Neural crest cell (in vitro differentiated cells): Measurements from ENCODE around the gene PSD. TPM values are rescaled to one million over a fixed set of nuclear protein-coding genes. Genes with fewer than 3 reads are reported as not detected.

Source experiments
- DNase-seq: peaks from one replicate; pipeline ENCODE4 v3.0.0; 2021; ENCODE audit warnings: low read depth, mixed read lengths, low spot score
- H3K27ac Mint-ChIP-seq: one replicate; pipeline ENCODE4 v1.8.0; 2021; ENCODE audit warnings: mild to moderate bottlenecking, mixed read lengths; ENCODE audit not compliant: unreplicated experiment
- H3K27me3 Mint-ChIP-seq: 2 replicates; pipeline ENCODE4 v1.8.0; 2021; ENCODE audit warnings: low read depth, mild to moderate bottlenecking, mixed read lengths
- H3K36me3 Mint-ChIP-seq: 2 replicates; pipeline ENCODE4 v1.8.0; 2021; ENCODE audit warnings: low read depth, mild to moderate bottlenecking, mixed read lengths
- H3K4me1 Mint-ChIP-seq: 2 replicates; pipeline ENCODE4 v1.8.0; 2021; ENCODE audit warnings: mixed read lengths
- H3K4me3 Mint-ChIP-seq: one replicate; pipeline ENCODE4 v1.8.0; 2021; ENCODE audit warnings: mild to moderate bottlenecking, mixed read lengths
- H3K9me3 Mint-ChIP-seq: 2 replicates; pipeline ENCODE4 v1.8.0; 2021; ENCODE audit warnings: mixed read lengths
- total RNA-seq: library from RNA; stranded (reverse); gene quantifications from 2 replicates; pipeline ENCODE4 v1.2.1, GENCODE V29; 2021
- TF ChIP-seq, protein P1 (sequence below): fragments of 200-600 bp; sonication (generic); conservative IDR thresholded peaks from 2 replicates; pipeline ENCODE4 v1.5.0; 2021; ENCODE audit warnings: antibody characterized with exemption, mild to moderate bottlenecking

The PSD gene
- total RNA-seq, 1 donor from 2014 or later: 37.4 TPM

DNA sequence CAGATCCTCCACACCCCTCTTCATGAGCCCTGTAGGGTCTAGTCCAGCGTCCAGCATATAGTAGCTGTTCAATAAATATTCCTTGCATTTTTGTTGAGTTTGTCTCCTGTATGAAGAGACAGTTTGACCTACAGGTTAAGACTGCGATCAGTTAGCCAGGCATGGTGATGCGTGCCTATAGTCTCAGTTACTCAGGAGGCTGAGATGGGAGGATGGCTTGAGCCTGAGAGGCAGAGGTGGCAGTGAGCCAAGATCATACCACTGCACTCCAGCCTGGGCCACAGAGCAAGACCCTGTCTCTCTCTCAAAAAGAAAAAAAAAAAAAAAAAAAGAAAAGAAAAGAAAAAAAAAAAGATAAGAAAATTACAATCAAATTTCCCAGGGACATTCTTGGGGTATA, 18.9 kb upstream of the PSD start:
- peaks cover 43% of the 10 kb centered on the region for H3K4me1 Mint-ChIP-seq
- DNase-seq: no peak
- peaks cover 10% of the 10 kb centered on the region for H3K27me3 Mint-ChIP-seq
- TF ChIP-seq, protein P1, sequence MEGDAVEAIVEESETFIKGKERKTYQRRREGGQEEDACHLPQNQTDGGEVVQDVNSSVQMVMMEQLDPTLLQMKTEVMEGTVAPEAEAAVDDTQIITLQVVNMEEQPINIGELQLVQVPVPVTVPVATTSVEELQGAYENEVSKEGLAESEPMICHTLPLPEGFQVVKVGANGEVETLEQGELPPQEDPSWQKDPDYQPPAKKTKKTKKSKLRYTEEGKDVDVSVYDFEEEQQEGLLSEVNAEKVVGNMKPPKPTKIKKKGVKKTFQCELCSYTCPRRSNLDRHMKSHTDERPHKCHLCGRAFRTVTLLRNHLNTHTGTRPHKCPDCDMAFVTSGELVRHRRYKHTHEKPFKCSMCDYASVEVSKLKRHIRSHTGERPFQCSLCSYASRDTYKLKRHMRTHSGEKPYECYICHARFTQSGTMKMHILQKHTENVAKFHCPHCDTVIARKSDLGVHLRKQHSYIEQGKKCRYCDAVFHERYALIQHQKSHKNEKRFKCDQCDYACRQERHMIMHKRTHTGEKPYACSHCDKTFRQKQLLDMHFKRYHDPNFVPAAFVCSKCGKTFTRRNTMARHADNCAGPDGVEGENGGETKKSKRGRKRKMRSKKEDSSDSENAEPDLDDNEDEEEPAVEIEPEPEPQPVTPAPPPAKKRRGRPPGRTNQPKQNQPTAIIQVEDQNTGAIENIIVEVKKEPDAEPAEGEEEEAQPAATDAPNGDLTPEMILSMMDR: no peak
- no peaks in the 10 kb centered on the region for H3K36me3 Mint-ChIP-seq
- H3K4me3 Mint-ChIP-seq: peak overlapping the region; percentile 38
- no peak overlapping the region for H3K27ac Mint-ChIP-seq
- H3K9me3 Mint-ChIP-seq: no peaks in the 10 kb centered on the region

GRCh38 chr10:102436312-102436711, 17.7 kb upstream of the PSD start:
- DNase-seq: no peak
- TF ChIP-seq, protein P1: no peak
- Mint-ChIP-seq H3K4me3 (peak overlapping the region; percentile 74), H3K36me3 (no peaks in the 10 kb centered on the region), H3K9me3 (no peaks in the 10 kb centered on the region), H3K27me3 (peaks cover 11% of the 10 kb centered on the region), H3K4me1 (peaks cover 52% of the 10 kb centered on the region), H3K27ac (no peak overlapping the region)

DNA sequence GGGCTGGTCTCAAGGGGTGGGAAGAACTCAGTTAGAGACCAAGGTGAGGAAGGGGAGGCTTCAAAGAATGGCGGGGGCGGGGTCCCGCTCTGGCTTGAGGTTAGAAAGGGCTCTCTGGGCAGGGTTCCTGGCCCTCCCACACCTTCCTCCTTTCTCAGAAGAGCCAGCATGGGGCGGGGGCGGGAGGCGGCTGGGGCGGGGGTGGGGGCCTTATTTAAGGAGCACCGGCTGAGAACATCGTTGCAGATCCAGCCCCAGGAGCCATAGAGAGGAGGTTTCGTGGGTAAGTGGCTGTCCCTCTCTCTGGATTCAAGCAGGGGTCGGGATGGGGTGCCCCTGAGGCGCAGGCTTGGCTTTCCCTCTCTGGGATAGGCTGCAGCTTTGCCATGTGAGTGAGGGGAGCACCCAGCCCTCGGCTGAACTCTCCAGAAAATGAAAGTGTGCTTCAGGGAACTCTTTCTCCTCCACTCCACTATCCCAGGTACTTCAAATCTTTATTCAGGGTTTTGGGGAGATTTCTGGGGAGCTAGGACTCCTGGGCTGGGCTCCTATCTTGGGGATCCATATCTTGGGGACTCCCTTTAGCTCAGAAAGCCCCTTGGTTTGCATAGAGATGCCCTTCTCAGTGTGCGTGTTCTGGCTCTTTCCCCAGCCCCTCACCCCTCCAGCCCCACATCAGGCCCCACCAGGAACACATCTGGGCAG, 17.1 kb upstream of the PSD start:
- H3K36me3 Mint-ChIP-seq: no peaks in the 10 kb centered on the region
- H3K9me3 Mint-ChIP-seq: no peaks in the 10 kb centered on the region
- no peak overlapping the region for H3K27ac Mint-ChIP-seq
- H3K4me3 Mint-ChIP-seq: peak overlapping the region; percentile 96
- DNase-seq: no peak
- TF ChIP-seq, protein P1: no peak
- peaks cover 11% of the 10 kb centered on the region for H3K27me3 Mint-ChIP-seq
- H3K4me1 Mint-ChIP-seq: peaks cover 52% of the 10 kb centered on the region

DNA sequence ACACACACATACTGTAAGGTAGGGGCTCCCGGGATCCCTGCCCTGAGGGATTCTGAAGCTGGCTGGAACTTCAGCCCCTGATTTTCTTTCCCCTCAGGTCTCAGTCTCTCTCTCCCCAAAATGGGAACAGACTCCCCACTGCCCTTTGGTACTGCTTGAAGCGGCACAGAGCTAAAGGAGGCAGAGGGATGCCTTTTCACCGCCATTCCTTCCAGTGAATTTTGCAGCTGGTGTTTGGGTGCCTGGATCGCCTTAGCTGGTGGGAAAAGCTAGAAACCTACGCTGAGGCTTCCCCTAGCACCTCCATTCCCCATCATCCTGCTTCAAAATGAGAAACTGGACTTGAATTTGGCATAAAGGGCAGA, 16.5 kb upstream of the PSD start:
- H3K4me3 Mint-ChIP-seq: peak overlapping the region; percentile 96

DNA sequence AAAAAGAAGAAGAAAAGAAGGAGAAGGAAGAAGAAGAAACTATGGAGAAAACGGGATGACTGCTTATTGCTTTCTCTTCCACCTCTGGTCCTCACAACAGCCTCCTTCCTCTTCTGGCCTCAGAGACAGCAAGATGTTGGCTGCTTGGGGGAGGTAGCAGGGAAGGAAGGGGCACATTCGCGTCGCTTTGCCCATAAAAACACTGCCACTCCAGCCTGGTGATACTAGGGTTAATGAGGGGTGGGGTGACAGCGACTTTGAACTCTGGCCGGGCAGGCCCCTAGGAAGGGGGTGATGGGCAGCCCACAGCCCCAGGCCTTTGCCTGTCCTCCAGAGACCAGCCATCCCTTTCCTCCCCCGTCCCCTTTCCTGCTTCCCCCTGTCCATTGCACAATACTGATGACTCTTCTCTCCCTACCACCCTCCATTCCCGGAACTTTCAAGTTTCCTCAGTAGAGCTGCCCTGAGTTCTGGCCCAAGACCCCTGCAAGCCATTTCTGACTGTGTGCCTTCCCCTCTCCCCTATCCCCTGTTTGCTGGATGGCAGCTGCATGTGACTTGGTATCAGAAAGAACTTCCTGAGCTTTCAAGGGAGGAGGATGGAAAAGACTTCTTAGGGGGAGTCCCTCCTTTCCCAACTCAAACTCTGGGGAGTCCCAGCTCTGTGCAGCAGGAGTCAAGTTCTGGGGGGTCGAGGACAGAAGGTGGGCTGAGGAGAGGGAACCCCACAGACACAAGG, 16.0 kb upstream of the PSD start:
- peak overlapping the region; percentile 96 for H3K4me3 Mint-ChIP-seq
- TF ChIP-seq, protein P1: no peak
- H3K9me3 Mint-ChIP-seq: no peaks in the 10 kb centered on the region
- H3K27me3 Mint-ChIP-seq: peaks cover 11% of the 10 kb centered on the region
- no peaks in the 10 kb centered on the region for H3K36me3 Mint-ChIP-seq
- DNase-seq: no peak
- H3K27ac Mint-ChIP-seq: no peak overlapping the region
- H3K4me1 Mint-ChIP-seq: peaks cover 52% of the 10 kb centered on the region

More for the DNA sequence above, 16.5 kb upstream of the PSD start:
- H3K27me3 Mint-ChIP-seq: peaks cover 11% of the 10 kb centered on the region
- no peak overlapping the region for H3K27ac Mint-ChIP-seq
- TF ChIP-seq, protein P1: no peak
- H3K9me3 Mint-ChIP-seq: no peaks in the 10 kb centered on the region
- DNase-seq: no peak
- peaks cover 52% of the 10 kb centered on the region for H3K4me1 Mint-ChIP-seq
- no peaks in the 10 kb centered on the region for H3K36me3 Mint-ChIP-seq
